Retina (tissue), 1 donor: ENCODE measurements around the gene FRMD3.

Source experiments
- DNase-seq: peaks from one replicate; pipeline ENCODE4 v3.0.0-alpha.2; 2016

The FRMD3 gene

GRCh38 chr9:83327323-83327722, 210.9 kb downstream of the FRMD3 start:
- no peak for DNase-seq

- no peak for DNase-seq
Observed at GRCh38 chr9:83323148-83323547, 215.1 kb downstream of the FRMD3 start.

GRCh38 chr9:83322438-83322837, 215.8 kb downstream of the FRMD3 start:
- no peak for DNase-seq

- no peak for DNase-seq
Observed at GRCh38 chr9:83317244-83317643, 221.0 kb downstream of the FRMD3 start.

- no peak for DNase-seq
Observed at GRCh38 chr9:83315649-83316048, 222.6 kb downstream of the FRMD3 start.

- DNase-seq: no peak
Observed at GRCh38 chr9:83313781-83314180, 224.4 kb downstream of the FRMD3 start.

- DNase-seq: no peak
Observed at GRCh38 chr9:83312537-83312936, 225.7 kb downstream of the FRMD3 start.

GRCh38 chr9:83307066-83307724, 231.0 kb downstream of the FRMD3 start:
- no peak for DNase-seq

GRCh38 chr9:83304686-83305085, 233.5 kb downstream of the FRMD3 start:
- no peak for DNase-seq

- DNase-seq: peak; percentile 67
Observed at GRCh38 chr9:83299571-83299970, 238.6 kb downstream of the FRMD3 start.

GRCh38 chr9:83299094-83299493, 239.1 kb downstream of the FRMD3 start:
- DNase-seq: no peak

GRCh38 chr9:83296123-83296522, 242.1 kb downstream of the FRMD3 start:
- DNase-seq: no peak

- no peak for DNase-seq
Observed at GRCh38 chr9:83294816-83295215, 243.4 kb downstream of the FRMD3 start.

GRCh38 chr9:83291196-83291595, 247.0 kb downstream of the FRMD3 start:
- no peak for DNase-seq

GRCh38 chr9:83290692-83291091, 247.5 kb downstream of the FRMD3 start:
- no peak for DNase-seq

- no peak for DNase-seq
Observed at GRCh38 chr9:83287021-83287420, 251.2 kb downstream of the FRMD3 start.

- DNase-seq: no peak
Observed at GRCh38 chr9:83285445-83286225, 252.6 kb downstream of the FRMD3 start.

GRCh38 chr9:83284746-83285145, 253.5 kb downstream of the FRMD3 start:
- DNase-seq: no peak

GRCh38 chr9:83283528-83283927, 254.7 kb downstream of the FRMD3 start:
- no peak for DNase-seq

- no peak for DNase-seq
Observed at GRCh38 chr9:83281306-83282255, 256.6 kb downstream of the FRMD3 start.

- no peak for DNase-seq
Observed at GRCh38 chr9:83280790-83281189, 257.4 kb downstream of the FRMD3 start.

GRCh38 chr9:83280268-83280667, 257.9 kb downstream of the FRMD3 start:
- DNase-seq: no peak

GRCh38 chr9:83274787-83275186, 263.4 kb downstream of the FRMD3 start:
- no peak for DNase-seq
